H1 (cell line): ENCODE measurements around the gene TMEM236. TPM values are rescaled to one million over a fixed set of nuclear protein-coding genes. Genes with fewer than 3 reads are reported as not detected.

ENCODE experiments used
- CTCF ChIA-PET: fragments of 300-600 bp; sonication (Branson Sonifier 250); formaldehyde crosslinking; loops from one replicate; lab custom pipeline; 2021; ENCODE audit not compliant: partially characterized antibody; lab: Charles Lee
- POLR2A ChIA-PET: fragments of 300-600 bp; sonication (Branson Sonifier 250); formaldehyde crosslinking; loops from one replicate; lab custom pipeline; 2021; ENCODE audit warnings: inconsistent platforms; ENCODE audit not compliant: partially characterized antibody; lab: Charles Lee
- DNase-seq, 2 experiments: peaks; one replicate each; pipeline versions ENCODE4 v3.0.0 to v3.0.0-alpha.2; 2010 to 2022; ENCODE audit warnings: low spot score in 2 of 2, low read depth in 1 of 2, mixed read lengths in 1 of 2
- FAIRE-seq: peaks from 2 replicates; lab custom pipeline; 2011; peaks lifted over from hg19 to GRCh38; lab: Jason Lieb, UNC
- H2AFZ ChIP-seq: 2 replicates; pipeline ENCODE4 v1.8.1; 2012; ENCODE audit warnings: low read length, inconsistent platforms
- H2AK5ac ChIP-seq: 2 replicates; pipeline ENCODE4 v1.6.1; 2013; ENCODE audit warnings: low read depth, low read length
- H2BK120ac ChIP-seq: replicated peaks from 2 replicates; pipeline ENCODE3; 2013; ENCODE audit warnings: low read depth, low read length, inconsistent platforms
- H2BK12ac ChIP-seq: 2 replicates; pipeline ENCODE4 v1.6.1; 2013; ENCODE audit warnings: low read depth, low read length
- H2BK15ac ChIP-seq: 2 replicates; pipeline ENCODE4 v1.6.1; 2013; ENCODE audit warnings: low read length
- H2BK20ac ChIP-seq: 2 replicates; pipeline ENCODE4 v1.6.1; 2013; ENCODE audit warnings: low read length
- H2BK5ac ChIP-seq: 2 replicates; pipeline ENCODE4 v1.6.1; 2013; ENCODE audit warnings: low read depth, low read length
- H3K14ac ChIP-seq: 2 replicates; pipeline ENCODE4 v1.6.1; 2013; ENCODE audit warnings: inconsistent platforms; ENCODE audit not compliant: insufficient read length
- H3K18ac ChIP-seq: 2 replicates; pipeline ENCODE4 v1.6.1; 2013; ENCODE audit warnings: low read length; ENCODE audit errors: extremely low read depth
- H3K23ac ChIP-seq: 2 replicates; pipeline ENCODE4 v1.6.1; 2013; ENCODE audit warnings: inconsistent platforms; ENCODE audit not compliant: insufficient read length
- H3K23me2 ChIP-seq: 2 replicates; pipeline ENCODE4 v1.6.1; 2013; ENCODE audit warnings: low read depth, low read length
- H3K27ac ChIP-seq: 2 replicates; pipeline ENCODE4 v1.6.1; 2011; ENCODE audit warnings: low read depth, low read length, inconsistent platforms
- H3K27me3 ChIP-seq, 4 experiments: replicated peaks in 1 of 4; 1 replicate in 1 of 4; 2 replicates in 3 of 4; pipeline versions ENCODE4 v1.6.1 to v1.8.1; 2011 to 2013; ENCODE audit warnings: low read length in 3 of 4, mild to moderate bottlenecking in 3 of 4, inconsistent platforms in 2 of 4, mixed read lengths in 2 of 4, moderate library complexity in 1 of 4; ENCODE audit not compliant: control insufficient read depth in 3 of 4, insufficient read depth in 3 of 4; ENCODE audit errors: extremely low read depth in 1 of 4
- H3K36me3 ChIP-seq, 4 experiments: 2 replicates each; pipeline versions ENCODE4 v1.6.1 to v1.8.1; 2011 to 2013; ENCODE audit warnings: mild to moderate bottlenecking in 4 of 4, low read length in 3 of 4, moderate library complexity in 2 of 4, control low read depth in 1 of 4, inconsistent platforms in 1 of 4; ENCODE audit not compliant: insufficient read depth in 4 of 4, control insufficient read depth in 2 of 4
- H3K4ac ChIP-seq: replicated peaks from 2 replicates; pipeline ENCODE3; 2013; ENCODE audit warnings: low read length, low read depth, mixed read lengths, inconsistent platforms; ENCODE audit not compliant: insufficient read length
- H3K4me1 ChIP-seq, 4 experiments: replicated peaks in 1 of 4; 1 replicate in 1 of 4; 2 replicates in 3 of 4; pipeline versions ENCODE4 v1.6.1 to v1.8.1; 2011 to 2013; ENCODE audit warnings: low read length in 3 of 4, inconsistent platforms in 2 of 4, mixed read lengths in 1 of 4; ENCODE audit not compliant: insufficient read depth in 4 of 4, control insufficient read depth in 3 of 4
- H3K4me2 ChIP-seq, 2 experiments: 2 replicates each; pipeline versions ENCODE4 v1.6.1 to v1.8.1; 2011 to 2013; ENCODE audit warnings: low read depth in 2 of 2, low read length in 2 of 2, control low read depth in 1 of 2, inconsistent platforms in 1 of 2, mild to moderate bottlenecking in 1 of 2; ENCODE audit not compliant: insufficient read depth in 1 of 2
- H3K4me3 ChIP-seq, 4 experiments: fragments of 200-600, 300-600 bp in 1 of 4; sonication (generic), shearing (Covaris generic), sonication (Bioruptor Twin) in 1 of 4; 2 replicates each; pipeline versions ENCODE4 v1.5.1 to v1.8.1; 2011 to 2016; ENCODE audit warnings: low read length in 4 of 4, low read depth in 3 of 4, control low read depth in 2 of 4, inconsistent platforms in 2 of 4, mild to moderate bottlenecking in 2 of 4, mixed read lengths in 1 of 4, moderate library complexity in 1 of 4; ENCODE audit not compliant: insufficient read depth in 2 of 4; ENCODE audit errors: extremely low read depth in 1 of 4
- H3K56ac ChIP-seq: replicated peaks from 2 replicates; pipeline ENCODE3; 2013; ENCODE audit warnings: low read depth, mild to moderate bottlenecking, mixed read lengths, low read length, inconsistent platforms; ENCODE audit not compliant: insufficient read length
- H3K79me1 ChIP-seq: 2 replicates; pipeline ENCODE4 v1.6.1; 2013; ENCODE audit warnings: low read depth, low read length, control low read depth
- H3K79me2 ChIP-seq, 2 experiments: 2 replicates each; pipeline versions ENCODE4 v1.6.1 to v1.8.1; 2012 to 2013; ENCODE audit warnings: low read length in 2 of 2, mild to moderate bottlenecking in 2 of 2, inconsistent platforms in 1 of 2; ENCODE audit not compliant: insufficient read depth in 2 of 2, control insufficient read depth in 1 of 2
- H3K9ac ChIP-seq, 4 experiments: replicated peaks in 1 of 4; 1 replicate in 1 of 4; 2 replicates in 3 of 4; pipeline versions ENCODE4 v1.6.1 to v1.8.1; 2011 to 2013; ENCODE audit warnings: low read depth in 3 of 4, low read length in 3 of 4, control low read depth in 2 of 4, mild to moderate bottlenecking in 2 of 4, moderate library complexity in 2 of 4, inconsistent platforms in 1 of 4; ENCODE audit errors: extremely low read depth in 1 of 4
- H3K9me3 ChIP-seq, 2 experiments: 2 replicates each; pipeline versions ENCODE4 v1.6.1 to v1.8.1; 2012 to 2013; ENCODE audit warnings: mild to moderate bottlenecking in 2 of 2, moderate library complexity in 2 of 2, control low read depth in 1 of 2, inconsistent platforms in 1 of 2, low read depth in 1 of 2, low read length in 1 of 2, mixed read lengths in 1 of 2; ENCODE audit not compliant: insufficient read depth in 2 of 2
- H4K20me1 ChIP-seq, 2 experiments: replicated peaks in 1 of 2; 2 replicates each; pipeline versions ENCODE3 to v1.8.1; 2011 to 2013; ENCODE audit warnings: inconsistent platforms in 2 of 2, low read length in 2 of 2, mild to moderate bottlenecking in 1 of 2; ENCODE audit not compliant: insufficient read depth in 2 of 2, control insufficient read depth in 1 of 2
- H4K5ac ChIP-seq: 2 replicates; pipeline ENCODE4 v1.6.1; 2013; ENCODE audit warnings: low read length, low read depth, mixed read lengths, inconsistent platforms; ENCODE audit not compliant: insufficient read length
- H4K8ac ChIP-seq: 2 replicates; pipeline ENCODE4 v1.8.0; 2013; ENCODE audit warnings: mild to moderate bottlenecking, moderate library complexity, low read length, inconsistent platforms; ENCODE audit not compliant: insufficient read depth; ENCODE audit errors: extremely low read depth
- H4K91ac ChIP-seq: replicated peaks from 2 replicates; pipeline ENCODE3; 2013; ENCODE audit warnings: low read length, mixed read lengths, inconsistent platforms; ENCODE audit not compliant: insufficient read length
- BRCA1 ChIP-seq: IDR thresholded peaks from 2 replicates; pipeline ENCODE4 v1.6.1; 2012; ENCODE audit warnings: low read depth, low read length, improper control_type of control experiment
- CTCF ChIP-seq, 3 experiments: IDR thresholded peaks; 1 replicate in 2 of 3; 2 replicates in 1 of 3; pipeline versions ENCODE4 v1.5.1 to v1.6.1; 2011; ENCODE audit warnings: low read length in 3 of 3, mild to moderate bottlenecking in 3 of 3, inconsistent platforms in 2 of 3, low read depth in 1 of 3, moderate library complexity in 1 of 3; ENCODE audit not compliant: insufficient read depth in 1 of 3; ENCODE audit errors: control extremely low read depth in 1 of 3
- JUN ChIP-seq: IDR thresholded peaks from 2 replicates; pipeline ENCODE4 v1.6.1; 2011; ENCODE audit warnings: low read depth, mild to moderate bottlenecking, improper control_type of control experiment, low read length
- KDM4A ChIP-seq: IDR thresholded peaks from one replicate; pipeline ENCODE4 v1.7.1; 2012; ENCODE audit warnings: low read depth, mild to moderate bottlenecking, moderate library complexity, low read length, inconsistent platforms; ENCODE audit not compliant: severe bottlenecking
- KDM5A ChIP-seq: fragments of 200-600 bp; IDR thresholded peaks from 2 replicates; pipeline ENCODE4 v1.7.1; 2012; ENCODE audit warnings: mild to moderate bottlenecking, low read length, inconsistent platforms, mixed read lengths
- POLR2AphosphoS5 ChIP-seq: IDR thresholded peaks from 2 replicates; pipeline ENCODE4 v1.6.1; 2011; ENCODE audit warnings: low read depth, low read length
- RAD21 ChIP-seq, 2 experiments: IDR thresholded peaks in 1 of 2; conservative IDR thresholded peaks in 1 of 2; 2 replicates each; pipeline ENCODE4 v1.6.1; 2011; ENCODE audit warnings: low read depth in 2 of 2, low read length in 2 of 2, improper control_type of control experiment in 1 of 2, inconsistent platforms in 1 of 2, mild to moderate bottlenecking in 1 of 2, moderate library complexity in 1 of 2
- WGBS, 2 experiments: shearing (Covaris generic) in 1 of 2; methylation state at CpG; one replicate each; pipeline versions ENCODE4 v1.1.6 to v1.1.7; 2013 to 2015; ENCODE audit warnings: low lambda C conversion rate in 2 of 2, mixed read lengths in 2 of 2, inconsistent platforms in 1 of 2, low coverage in 1 of 2, missing lambda C conversion rate in 1 of 2; ENCODE audit not compliant: insufficient replicate concordance in 2 of 2, insufficient coverage in 1 of 2, insufficient read length in 1 of 2; ENCODE audit errors: extremely low coverage in 1 of 2, missing lambda C conversion rate in 1 of 2; 5-methylcytosine and 5-hydroxymethylcytosine counted together
- polyA plus RNA-seq, 7 experiments: library from polyadenylated mRNA; depleted of rRNA in 3 of 7; stranded (reverse) in 5 of 7; unstranded in 2 of 7; fragments of >200 nt in 5 of 7; fragments of 200-250 nt in 2 of 7; gene quantifications; 1 replicate in 5 of 7; 2 replicates in 1 of 7; 4 replicates in 1 of 7; pipeline versions ENCODE4 v1.2.1 to v1.2.3, GENCODE V29; 2011 to 2013; ENCODE audit warnings: missing spikeins in 2 of 7, mixed read lengths in 2 of 7
- total RNA-seq: library from RNA; stranded (reverse); fragmentation: NEBNext Ultra II Directional; extraction: Animal tissue kit (Norgen Biotek cat#: 25700); gene quantifications from 2 replicates; pipeline ENCODE4 v1.2.1, GENCODE V29; 2021
- TF ChIP-seq, protein P1 (sequence below): IDR thresholded peaks from 2 replicates; pipeline ENCODE4 v1.6.1; 2011; ENCODE audit warnings: low read depth, mild to moderate bottlenecking, low read length; ENCODE audit not compliant: insufficient read depth

Gene TMEM236
- total and polyA plus RNA-seq, 2 of the 8 experiments (the other 6 are each of a cell fraction or from before 2014, with no cell fraction given), result 0.02 to 0.07 TPM

GRCh38 chr10:17787087-17787961 lies 35.3 kb downstream of the TMEM236 start:
- Histone ChIP-seq H3K14ac (no peak overlapping the region), H3K4me2 (no peak overlapping the region), H3K9ac (no peak overlapping the region), H4K5ac (no peak overlapping the region), H3K23ac (no peak overlapping the region), H3K4me1 (no peaks in the 10 kb centered on the region; a peak in 1 of 7 replicates), H4K91ac (no peak overlapping the region), H4K20me1 (no peaks in the 10 kb centered on the region), H2BK15ac (no peak overlapping the region), H4K8ac (no peak overlapping the region; the same call in 1 of the 2 replicates), H2BK12ac (no peak overlapping the region), H3K9me3 (no peaks in the 10 kb centered on the region), H3K18ac (no peak overlapping the region), H3K4ac (no peak overlapping the region), H2BK20ac (no peak overlapping the region), H3K56ac (no peak overlapping the region), H2BK120ac (no peak overlapping the region), H3K36me3 (no peaks in the 10 kb centered on the region), H3K79me1 (no peaks in the 10 kb centered on the region), H3K23me2 (no peaks in the 10 kb centered on the region), H2AK5ac (no peak overlapping the region; the same call in 1 of the 2 replicates), H3K4me3 (no peak overlapping the region), H3K79me2 (no peaks in the 10 kb centered on the region), H2BK5ac (no peak overlapping the region), H3K27me3 (no peaks in the 10 kb centered on the region), H3K27ac (no peak overlapping the region), H2AFZ (no peak overlapping the region)
- 88% methylated on average over 13 of the region's 13 CpGs; no CpG with 5 or more reads in 1 of the 2 experiments for WGBS, 2 experiments
- ChIA-PET POLR2A (no interaction called here), CTCF (interaction anchor here (0.5 to 4.5 kb wide), 13 partner anchors 8 to 1858 kb away, joined by 3 to 29 read pairs (median 3); no protein-coding TSS in a partner anchor)
- DNase-seq (peak in 1 of 2 experiments; percentile 17), FAIRE-seq (peak; percentile 77)
- TF ChIP-seq CTCF (IDR thresholded peaks at IDR 0.05; ENCODE audit: control extremely low read depth in 1 of 3, insufficient read depth in 1 of 3, low read depth in 1 of 3, low read length in 3 of 3) (peak in 1 of 3 experiments; percentile 29; a peak in 1 of 4 replicates), POLR2AphosphoS5 (no peak), BRCA1 (no peak), KDM4A (no peak), JUN (0 out of 2 replicates have a peak, but pooled peaks have one; percentile 43), KDM5A (no peak), RAD21 (IDR thresholded peaks at IDR 0.05 in 1 of 2, conservative IDR thresholded peaks at IDR 0.05 in 1 of 2; ENCODE audit: low read depth in 2 of 2, low read length in 2 of 2) (peak; percentile 21 to 34; a peak in 3 of 4 replicates)
- TF ChIP-seq, protein P1, sequence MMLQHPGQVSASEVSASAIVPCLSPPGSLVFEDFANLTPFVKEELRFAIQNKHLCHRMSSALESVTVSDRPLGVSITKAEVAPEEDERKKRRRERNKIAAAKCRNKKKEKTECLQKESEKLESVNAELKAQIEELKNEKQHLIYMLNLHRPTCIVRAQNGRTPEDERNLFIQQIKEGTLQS, result no peak
